COLO829 (cell line): ENCODE results near the gene SMAD9.
"Not testable (repeated sequence)": the region's sequence is repeated elsewhere in the genome, so short reads cannot be mapped to it uniquely, and the experiment has no call there.

Experiments
- DNase-seq: peaks from one replicate; pipeline ENCODE4 v3.0.0; 2012; ENCODE audit warnings: low spot score

SMAD9 gene

DNA sequence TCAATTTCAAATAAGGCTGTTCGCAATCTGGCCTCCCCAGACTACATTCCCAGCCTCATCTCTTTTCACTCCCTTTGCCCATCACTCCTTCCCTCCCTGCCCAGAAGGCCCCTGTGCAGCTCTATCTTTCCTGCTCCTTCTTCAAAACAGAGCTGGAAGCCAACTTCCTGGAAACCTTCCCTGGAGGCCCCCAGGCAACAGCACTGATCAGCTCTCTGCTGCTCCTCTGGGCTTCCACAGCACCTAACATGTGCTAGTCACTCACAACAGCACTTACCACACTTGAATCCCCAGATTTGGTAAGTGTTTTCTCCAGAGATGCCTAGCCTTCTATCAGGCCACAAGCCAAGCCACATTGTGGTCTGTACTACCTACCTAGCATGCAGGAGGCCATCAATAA lies 9.5 kb downstream of the SMAD9 start:
- DNase-seq: no peak

DNA sequence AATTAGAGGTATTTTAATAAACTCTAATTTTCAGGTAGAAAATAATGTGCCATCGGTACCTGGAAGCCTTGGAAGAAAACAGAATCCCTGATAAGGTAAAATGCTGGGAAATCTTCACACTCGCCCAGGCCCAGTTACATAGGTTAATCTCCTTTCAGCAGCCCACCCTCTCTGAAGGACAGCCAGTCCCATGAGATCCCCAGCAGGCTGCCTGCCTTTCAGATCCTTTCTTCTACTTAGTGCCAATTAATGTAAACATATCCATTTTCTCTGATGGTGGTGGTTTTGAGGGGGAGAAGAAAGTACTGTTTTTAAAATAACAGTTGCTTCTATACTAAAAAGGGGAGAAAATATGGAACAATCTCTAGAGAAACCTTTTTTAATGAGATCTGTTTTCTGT lies 12.2 kb downstream of the SMAD9 start:
- no peak for DNase-seq

DNA sequence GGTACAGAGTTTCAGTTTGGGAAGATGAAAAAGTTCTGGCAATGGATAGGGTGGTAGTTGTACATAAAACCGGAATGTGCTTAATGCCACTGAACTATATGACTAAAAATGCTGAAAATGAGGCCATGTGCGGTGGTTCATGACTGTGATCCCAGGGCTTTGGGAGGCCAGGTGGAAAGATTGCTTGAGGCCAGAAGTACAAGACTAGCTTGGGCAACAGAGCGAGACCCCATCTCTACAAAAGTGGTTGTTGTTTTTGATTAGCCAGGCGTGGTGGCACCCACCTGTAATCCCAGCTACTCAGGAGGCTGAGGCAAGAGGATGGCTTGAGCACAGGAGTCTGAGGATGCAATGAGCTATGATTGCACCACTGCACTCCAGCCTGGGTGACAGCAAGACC lies 12.8 kb downstream of the SMAD9 start:
- no peak for DNase-seq

DNA sequence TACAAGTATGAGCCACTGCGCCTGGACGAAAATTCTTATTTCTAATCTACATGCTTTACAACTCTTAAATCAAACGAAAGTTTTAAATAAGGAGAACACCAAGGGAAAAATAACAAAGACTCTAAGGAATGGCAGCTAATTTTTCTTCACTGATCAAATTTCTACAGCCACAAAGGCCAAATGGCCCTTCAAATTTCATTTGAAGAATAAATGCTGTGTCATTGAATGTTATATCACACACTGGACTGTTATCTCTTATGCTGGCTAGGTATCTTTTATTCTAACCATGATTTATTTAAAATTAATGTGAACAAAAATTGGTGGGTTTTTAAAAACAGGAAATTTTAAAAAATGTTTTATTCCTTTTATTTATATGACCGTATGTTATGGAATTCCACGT lies 14.1 kb downstream of the SMAD9 start:
- DNase-seq: no peak

DNA sequence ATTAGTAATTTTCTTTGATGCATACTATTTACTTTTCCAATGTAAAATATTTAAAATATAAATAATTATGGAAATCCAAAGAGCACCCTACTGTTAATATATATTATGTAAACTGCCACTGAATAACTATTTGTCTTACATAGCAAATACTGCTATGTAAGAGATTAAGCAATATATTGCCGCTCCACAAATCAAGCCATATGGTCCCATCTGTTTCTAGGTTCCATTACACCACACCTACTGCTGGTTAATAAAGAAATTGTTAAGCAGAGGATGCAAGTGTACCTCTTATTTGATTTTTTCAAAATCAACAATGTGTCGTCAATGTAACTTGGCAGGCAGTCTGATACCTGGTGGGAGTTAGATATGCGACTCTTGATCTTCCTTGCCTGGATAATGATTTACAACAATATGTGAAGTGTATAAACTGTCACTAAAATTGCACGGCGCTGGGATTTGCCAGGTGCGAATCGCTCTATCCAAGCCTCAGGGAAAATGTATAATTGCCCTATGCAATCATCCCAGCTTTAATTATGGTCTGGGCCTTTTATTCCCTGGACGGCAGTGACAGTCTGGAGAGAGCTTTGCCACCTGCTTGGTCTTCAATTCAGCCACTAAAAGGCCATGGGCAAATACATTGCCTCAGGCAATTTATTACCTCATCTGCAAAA lies 16.0 kb downstream of the SMAD9 start:
- no peak for DNase-seq

DNA sequence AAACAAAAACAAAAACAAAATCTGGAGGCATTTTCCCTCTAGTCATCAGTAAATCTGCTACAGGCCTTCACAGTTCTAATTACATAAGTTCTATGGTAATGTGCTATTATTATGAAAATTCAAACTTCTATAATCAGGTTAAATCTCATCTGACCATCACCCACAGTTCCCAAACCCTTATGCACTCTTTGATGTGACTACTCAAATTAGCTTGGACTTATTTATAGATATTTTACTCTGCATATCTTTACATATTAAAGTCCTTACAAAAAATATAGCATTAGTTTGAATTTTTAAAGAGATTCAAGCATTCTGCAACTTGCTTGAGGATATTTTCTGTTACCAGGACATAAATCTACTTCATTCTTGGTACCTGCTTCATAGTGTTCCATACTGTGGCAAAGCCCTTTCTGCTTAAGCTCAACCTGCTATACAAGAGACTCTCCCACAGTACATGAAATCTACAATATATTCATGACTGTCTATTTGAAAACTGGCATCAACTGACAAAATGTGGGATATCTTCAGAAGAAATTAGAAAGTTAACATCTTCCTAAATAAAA lies 22.9 kb downstream of the SMAD9 start:
- DNase-seq: no peak

DNA sequence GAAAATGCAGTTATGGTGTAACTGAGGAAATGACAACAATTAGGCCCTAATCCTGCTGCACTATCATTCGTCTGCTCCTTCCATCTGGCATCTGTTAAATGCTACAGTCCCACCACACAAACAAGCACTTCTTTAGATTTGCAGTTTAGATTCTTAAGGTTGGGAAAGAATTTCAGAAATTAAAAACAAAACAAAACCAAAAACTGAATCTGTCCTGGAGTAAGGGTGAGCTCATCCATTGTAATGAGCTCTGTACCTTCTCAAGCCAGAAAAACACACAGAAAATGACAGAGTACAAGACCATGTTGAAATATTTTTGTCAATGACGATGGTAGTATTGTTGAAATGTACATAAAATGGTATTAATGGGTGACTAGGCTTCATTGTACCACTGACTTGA lies 28.3 kb downstream of the SMAD9 start:
- DNase-seq: no peak

DNA sequence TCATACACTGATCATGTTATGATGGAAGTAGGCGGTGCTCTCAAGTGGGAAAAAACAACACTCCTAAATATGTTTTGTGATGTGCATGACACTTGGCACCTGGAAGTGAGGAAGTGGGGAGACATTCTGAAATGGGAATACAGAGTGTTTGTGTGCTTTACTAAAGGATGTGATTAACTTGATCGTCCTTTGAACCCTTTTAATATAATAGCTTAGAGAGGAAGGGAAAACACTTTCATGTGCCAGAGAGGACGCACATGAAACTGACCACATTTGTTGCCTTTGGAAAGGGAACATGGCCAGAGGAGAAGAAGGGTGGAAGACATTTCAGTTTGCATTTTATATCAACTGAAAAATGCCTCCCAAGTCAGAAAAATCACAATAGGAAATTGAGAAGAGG lies 31.4 kb downstream of the SMAD9 start:
- DNase-seq: no peak

DNA sequence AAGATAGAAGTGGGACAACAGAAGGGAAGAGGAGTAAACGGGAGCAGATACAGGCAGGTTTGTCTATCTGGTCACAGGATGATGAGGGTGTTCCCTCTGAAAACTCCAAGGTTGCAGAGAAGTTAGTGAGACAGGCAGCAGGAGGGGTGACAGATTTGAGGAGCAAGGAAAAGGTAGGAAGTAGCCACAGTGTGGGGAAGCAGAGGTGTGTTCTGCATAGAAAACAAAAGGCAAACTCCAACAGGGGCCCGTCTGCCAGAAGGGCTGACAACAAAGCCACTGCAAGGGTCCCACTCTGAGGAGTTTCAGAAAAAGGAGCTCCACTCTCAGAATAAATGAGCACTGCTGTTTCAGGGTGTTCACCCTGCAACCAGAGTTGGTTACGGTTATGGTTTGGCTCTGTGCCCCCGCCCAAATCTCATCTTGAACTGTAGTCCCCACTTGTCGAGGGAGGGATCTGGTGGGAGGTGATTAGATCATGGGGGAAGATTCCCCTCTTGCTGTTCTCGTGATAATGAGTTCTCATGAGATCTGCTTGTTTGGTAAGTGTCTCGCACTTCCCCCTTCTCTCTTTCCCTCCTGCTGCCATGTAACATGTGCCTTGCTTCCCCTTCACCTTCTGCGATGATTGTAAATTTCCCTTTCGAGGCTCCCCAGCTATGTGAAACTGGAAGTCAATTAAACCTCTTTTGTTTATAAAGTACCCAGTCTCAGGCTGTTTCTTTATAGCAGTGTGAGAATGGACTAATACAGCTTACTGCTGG lies 32.1 kb downstream of the SMAD9 start:
- no peak for DNase-seq

DNA sequence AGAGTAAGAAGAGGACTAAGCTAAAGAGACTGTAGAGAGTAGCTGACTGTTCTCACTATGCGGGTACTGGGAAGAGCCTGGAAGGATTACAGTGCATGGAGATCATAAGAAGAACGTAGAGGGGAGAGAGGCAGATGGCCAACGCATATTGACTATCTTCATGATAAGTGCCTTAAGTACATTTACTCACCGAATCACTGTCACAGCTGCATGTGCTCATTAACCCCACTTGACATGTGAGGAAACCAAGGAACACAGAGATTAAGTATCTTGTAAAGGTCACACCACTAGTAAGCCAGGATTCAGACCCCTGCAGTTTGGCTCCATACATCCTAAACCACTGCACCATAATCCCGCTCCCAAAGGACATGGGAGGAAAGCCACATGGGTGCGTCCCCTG lies 34.1 kb downstream of the SMAD9 start:
- no peak for DNase-seq

DNA sequence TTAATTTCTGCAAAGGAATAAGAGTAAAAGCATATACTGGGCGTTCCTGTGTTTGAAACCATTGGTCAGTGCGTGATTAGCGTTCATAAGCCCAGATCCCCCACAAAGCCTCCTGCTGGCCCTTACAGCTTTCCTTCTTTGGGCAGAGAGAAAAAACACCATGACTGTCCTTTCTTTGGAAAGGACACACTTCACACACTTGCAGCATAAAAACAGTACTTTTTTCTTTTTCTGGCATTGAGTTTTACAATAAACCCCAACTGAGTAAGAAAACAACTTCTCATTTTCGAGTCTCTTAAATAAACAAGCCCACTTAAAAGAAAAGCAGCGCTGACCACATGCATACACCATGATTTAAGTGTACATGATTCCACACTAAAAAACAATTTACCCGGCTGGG lies 35.8 kb downstream of the SMAD9 start:
- no peak for DNase-seq

DNA sequence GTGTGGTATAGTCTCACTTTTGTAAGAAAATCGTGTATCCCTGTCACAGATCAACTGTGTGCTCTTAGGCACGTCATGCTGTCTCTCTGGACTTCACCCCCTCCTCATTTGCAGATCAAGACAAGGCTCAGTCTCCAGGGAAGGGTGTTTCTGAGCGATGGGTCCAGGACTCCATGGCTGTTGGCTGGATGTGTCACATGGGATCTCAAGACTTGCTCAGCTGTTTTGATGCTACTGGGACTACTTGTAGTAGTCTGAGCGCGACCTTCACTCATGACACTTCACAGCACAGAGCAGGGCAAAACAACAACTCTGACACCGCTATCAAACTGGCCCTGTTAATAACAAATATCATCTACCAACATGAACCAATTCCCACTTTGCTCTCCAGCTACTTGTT lies 36.2 kb downstream of the SMAD9 start:
- no peak for DNase-seq

DNA sequence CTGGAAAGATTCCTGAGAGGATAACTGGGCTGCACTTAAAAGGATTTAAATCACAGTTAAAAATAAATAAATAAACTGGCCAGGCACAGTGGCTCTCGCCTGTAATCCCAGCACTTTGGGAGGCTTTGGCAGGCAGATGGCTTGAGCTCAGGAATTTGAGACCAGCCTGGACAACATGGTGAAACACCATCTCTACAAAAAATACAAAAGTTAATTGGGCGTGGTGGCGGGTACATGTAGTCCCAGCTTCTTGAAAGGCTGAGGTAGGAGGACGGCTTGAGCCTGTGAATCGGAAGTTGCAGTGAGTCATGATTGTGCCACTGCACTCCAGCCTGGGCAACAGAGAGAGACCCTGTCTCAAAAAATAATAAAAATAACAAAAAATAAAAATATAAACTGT lies 36.6 kb downstream of the SMAD9 start:
- not testable (repeated sequence) for DNase-seq

DNA sequence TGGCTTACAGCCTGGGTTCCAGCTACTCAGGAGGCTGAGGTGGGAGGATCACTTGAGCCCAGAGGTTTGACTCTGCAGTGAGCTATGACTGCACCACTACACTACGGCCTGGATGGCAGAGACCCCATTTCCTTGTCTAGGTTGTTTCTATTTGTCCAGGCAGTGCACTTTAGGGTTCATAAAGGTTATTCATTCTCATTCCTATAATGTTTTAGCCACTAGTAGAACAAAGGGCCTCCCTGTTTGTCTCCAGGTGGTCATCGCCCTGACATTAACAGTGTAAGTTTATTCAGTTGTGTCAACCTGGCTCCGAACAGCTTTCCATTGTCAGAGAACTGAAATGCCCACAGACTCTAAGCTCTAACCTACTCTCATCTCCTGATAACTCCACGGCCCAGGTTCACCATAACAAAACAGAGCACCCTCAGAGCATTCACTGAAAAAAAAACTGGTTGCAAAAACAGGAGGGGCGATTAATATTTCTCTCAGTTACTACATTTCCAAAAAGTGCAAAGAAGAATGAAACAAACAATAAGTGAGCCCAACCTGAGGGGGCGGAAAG lies 37.1 kb downstream of the SMAD9 start:
- DNase-seq: no peak

DNA sequence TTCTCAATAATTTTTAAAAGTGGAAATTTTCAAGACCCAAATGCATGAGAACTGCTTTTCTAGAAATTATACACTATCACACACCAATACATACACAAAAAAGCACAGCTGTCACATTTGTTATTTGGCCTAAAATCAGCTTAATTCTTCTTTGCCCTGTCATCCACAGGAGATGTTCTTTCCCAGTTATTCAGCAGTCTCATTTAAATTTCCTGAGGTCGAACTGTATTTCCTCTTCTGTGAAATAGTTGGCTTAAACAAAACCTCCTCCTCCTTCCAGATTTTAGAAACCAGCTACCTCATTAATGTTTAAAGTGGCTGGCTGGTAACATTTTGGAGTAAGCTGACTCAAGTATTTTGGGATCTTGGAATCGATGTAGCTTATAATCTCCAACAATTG lies 39.1 kb downstream of the SMAD9 start:
- DNase-seq: no peak

DNA sequence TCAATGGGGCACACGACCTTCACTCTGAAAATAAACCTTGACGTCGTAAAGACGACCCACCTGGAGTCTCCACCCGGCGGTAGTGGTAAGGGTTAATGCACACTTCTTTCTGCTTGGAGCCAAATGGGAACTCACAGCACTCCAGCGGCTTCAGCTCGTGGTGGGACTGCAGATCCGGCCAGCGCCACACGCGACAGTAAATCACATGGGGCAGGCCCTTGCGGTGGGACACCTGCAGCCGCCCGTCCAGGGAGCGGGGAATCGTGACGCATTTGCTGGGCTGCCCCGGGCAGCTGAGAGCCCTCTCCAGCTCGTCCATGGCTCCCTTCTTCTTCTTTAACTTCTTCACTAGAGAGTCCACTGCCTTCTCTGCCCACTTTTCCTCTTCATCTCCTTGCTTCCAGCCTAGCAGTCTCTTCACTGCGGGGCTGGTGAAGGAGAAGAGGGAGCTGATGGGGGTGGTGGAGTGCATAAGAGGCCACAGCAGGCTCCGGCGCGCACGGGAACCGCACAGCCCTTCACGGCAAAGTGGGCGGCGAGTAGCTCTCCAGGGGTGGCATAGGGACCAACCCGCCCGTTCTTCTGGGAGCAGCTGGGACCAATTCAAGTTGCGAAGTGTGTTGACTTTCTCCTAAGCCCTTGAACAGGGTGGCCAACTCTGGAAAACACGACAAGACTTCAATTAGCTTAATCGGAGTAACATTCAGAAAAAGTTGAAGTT lies 40.7 kb downstream of the SMAD9 start:
- DNase-seq: no peak

DNA sequence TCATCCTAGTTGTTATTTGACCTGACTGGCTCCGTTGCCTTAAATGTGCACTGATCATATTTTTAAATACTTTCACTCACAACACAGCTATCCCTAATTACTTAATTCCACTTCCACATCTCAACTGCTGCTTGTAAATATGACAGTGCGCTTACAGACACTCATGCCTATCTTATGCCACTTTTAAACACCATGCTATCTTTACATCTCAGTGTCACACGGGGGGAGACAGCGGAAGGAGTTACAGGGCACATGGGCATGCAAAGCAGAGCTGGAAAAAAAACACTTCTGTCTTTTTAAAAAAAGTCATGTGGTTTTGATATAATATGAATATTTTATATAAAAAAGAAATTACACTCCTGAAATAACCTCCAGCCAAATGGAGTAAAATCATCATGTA lies 44.1 kb downstream of the SMAD9 start:
- DNase-seq: no peak

DNA sequence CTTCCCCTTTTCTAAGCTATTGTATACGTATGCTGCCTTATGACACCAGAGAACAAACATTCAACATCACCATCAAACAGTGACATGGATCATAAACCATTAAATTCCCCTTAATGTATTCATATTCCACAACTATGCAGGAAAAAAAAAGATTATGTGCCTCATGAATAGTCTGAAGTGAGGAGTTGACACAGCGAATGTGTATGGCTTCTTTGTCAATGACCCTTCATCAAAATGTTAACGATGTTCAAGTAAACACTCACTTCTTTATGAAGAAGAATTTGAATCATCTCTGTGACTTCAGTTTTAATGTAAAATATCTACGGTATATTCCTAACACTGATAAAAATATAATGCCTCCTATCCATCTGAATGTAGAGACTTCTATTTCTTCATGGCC lies 44.6 kb downstream of the SMAD9 start:
- DNase-seq: peak; percentile 56

DNA sequence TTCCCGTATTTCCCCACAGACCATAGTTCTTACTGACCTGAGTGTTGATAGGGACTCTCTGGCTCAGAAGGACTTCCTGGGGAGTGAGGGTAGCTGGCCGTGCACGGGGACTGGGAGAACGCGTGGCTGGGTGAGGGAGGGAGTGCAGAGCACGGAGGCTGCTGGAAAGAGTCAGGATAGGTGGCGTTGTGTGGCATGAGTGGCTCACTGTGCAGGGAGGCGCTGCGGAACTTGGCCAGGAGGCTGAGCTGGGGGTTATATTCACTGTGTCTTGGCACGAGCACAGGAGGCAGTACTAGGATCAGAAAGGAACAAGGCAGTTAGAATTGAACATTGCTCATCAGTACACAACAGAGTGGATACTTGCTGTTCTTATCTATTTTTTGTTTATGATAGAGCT lies 47.4 kb downstream of the SMAD9 start:
- DNase-seq: no peak

DNA sequence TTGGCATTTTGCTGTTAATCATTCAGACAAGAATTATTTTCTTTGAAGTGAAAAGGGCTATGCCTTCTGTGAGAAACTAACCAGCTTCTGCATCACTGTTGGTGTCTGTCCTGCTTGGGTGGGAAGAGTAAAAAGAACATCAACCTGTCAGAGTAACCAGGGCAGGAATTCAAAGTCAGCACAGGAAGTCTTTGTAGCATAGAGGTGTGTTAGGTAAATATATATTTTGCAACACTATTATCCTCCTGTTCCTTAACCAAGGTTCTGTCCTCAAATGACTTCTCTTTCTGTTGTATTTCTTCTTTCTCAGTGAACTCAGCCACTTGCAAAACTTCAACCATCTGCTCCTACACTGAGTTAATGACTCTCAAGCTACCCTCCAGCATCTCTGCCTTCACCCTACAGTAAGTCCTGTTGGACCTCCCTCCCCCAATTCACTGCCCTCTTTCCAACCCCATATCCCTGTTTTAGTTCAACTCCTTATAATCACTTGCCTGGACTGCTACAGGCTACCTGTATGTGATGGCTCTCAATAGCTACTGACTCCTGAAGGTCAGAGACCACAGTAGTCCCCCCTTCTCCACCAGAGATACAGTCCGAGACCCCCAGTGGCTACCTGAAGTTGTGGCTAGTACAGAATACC lies 49.9 kb downstream of the SMAD9 start:
- no peak for DNase-seq

DNA sequence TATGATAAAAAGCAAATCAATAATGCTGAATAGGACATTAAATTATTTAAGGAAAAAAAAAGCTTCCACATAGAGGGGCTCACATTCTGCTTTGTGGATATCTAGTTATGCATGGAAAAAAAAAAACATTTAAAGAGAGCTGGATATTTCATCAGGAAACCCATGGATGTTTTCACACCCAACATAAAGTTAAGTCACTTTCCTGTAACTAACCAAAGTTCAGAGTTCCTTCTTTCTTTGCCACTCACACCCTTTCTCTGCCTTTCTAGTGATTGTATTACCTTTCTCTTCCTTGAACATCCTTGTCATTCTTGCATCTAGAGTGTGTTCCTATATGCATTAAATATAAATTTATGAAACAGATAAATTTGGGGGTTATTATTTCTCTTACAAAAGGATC lies 53.8 kb downstream of the SMAD9 start:
- DNase-seq: no peak

DNA sequence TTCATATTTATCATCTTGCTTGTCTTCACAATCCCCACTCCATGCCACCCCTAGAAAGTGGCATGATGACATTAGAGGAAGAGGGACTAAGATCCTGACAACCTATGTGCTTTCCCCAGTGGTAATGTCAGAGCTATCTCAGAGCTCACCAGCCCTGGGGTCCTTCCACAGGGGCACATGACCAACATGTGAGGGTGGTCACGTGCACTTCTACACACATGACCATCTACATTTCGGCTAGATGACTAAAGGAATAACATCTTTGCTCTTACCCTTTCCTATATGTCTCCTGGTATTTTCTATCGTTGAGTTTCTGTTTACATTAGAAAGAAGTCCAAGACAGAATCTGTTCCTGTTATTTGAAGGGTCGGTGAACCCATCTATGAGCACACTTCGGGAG lies 54.8 kb downstream of the SMAD9 start:
- DNase-seq: no peak
